ENCODE measurements around the gene INPP5A. TPM values are rescaled to one million over a fixed set of nuclear protein-coding genes. Genes with fewer than 3 reads are reported as not detected.

INPP5A gene
- total and polyA plus RNA-seq, 2 donors (not counting 1 experiment from before 2014, with no cell fraction given), result 9.3 to 87.8 TPM

- DNase-seq (no peak), ATAC-seq (ENCODE audit: low read depth) (no peak)
- H3K36me3 ChIP-seq (replicated peaks in 1 of 2; ENCODE audit: control extremely low read depth in 1 of 2, control insufficient read depth in 1 of 2, extremely low read depth in 1 of 2, insufficient read depth in 2 of 2, low read length in 1 of 2), result peaks cover 0 to 24% of the 10 kb centered on the region in 2 experiments
- Mint-ChIP-seq H3K9me3 (ENCODE audit: insufficient read depth) (no peaks in the 10 kb centered on the region), H3K27ac (no peak overlapping the region), H3K27me3 (peaks cover 12% of the 10 kb centered on the region), H3K4me1 (peaks cover 9% of the 10 kb centered on the region), H3K4me3 (no peak overlapping the region)
- H3K79me2 ChIP-seq (ENCODE audit: control insufficient read depth, insufficient read depth, low read length), result no peaks in the 10 kb centered on the region
- CTCF ChIA-PET, result no interaction called here
- H3K9ac ChIP-seq (ENCODE audit: low read length), result no peak overlapping the region
- POLR2A ChIA-PET, result no interaction called here
- no peak overlapping the region for H2AFZ ChIP-seq (ENCODE audit: insufficient read depth, low read depth, low read length, poor library complexity, severe bottlenecking)
- intact Hi-C loops (cut with micrococcal nuclease), result no loop called here
- WGBS (ENCODE audit: insufficient coverage), result 98% methylated on average over 20 of the region's 20 CpGs
- TF ChIP-seq EZH2 (IDR thresholded peaks at IDR 0.05; ENCODE audit: borderline replicate concordance, insufficient read depth, low read depth, low read length, poor library complexity, severe bottlenecking), result no peak
- TF ChIP-seq, protein P1, sequence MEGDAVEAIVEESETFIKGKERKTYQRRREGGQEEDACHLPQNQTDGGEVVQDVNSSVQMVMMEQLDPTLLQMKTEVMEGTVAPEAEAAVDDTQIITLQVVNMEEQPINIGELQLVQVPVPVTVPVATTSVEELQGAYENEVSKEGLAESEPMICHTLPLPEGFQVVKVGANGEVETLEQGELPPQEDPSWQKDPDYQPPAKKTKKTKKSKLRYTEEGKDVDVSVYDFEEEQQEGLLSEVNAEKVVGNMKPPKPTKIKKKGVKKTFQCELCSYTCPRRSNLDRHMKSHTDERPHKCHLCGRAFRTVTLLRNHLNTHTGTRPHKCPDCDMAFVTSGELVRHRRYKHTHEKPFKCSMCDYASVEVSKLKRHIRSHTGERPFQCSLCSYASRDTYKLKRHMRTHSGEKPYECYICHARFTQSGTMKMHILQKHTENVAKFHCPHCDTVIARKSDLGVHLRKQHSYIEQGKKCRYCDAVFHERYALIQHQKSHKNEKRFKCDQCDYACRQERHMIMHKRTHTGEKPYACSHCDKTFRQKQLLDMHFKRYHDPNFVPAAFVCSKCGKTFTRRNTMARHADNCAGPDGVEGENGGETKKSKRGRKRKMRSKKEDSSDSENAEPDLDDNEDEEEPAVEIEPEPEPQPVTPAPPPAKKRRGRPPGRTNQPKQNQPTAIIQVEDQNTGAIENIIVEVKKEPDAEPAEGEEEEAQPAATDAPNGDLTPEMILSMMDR (IDR thresholded peaks at IDR 0.05), result no peak
- peaks cover 0 to 33% (median 0%) of the 10 kb centered on the region in 3 donors for H3K9me3 ChIP-seq (ENCODE audit: control extremely low read depth in 1 of 3, control insufficient read depth in 2 of 3, insufficient read depth in 1 of 3, low read length in 2 of 3)
- no peak overlapping the region for H3K4me2 ChIP-seq (replicated peaks; ENCODE audit: low read depth, low read length, poor library complexity, severe bottlenecking)
- H3K4me1 ChIP-seq (ENCODE audit: control insufficient read depth in 2 of 2, insufficient read depth in 2 of 2, low read length in 2 of 2), result peaks cover 3 to 16% of the 10 kb centered on the region in 2 donors
- H3K27me3 ChIP-seq (replicated peaks in 1 of 4; ENCODE audit: control extremely low read depth in 1 of 4, control insufficient read depth in 3 of 4, insufficient read depth in 4 of 4, low read length in 3 of 4), result peaks cover 0 to 13% (median 3%) of the 10 kb centered on the region in 4 experiments
- H4K20me1 ChIP-seq (ENCODE audit: control insufficient read depth, insufficient read depth, low read length, poor library complexity, severe bottlenecking), result peaks cover 11% of the 10 kb centered on the region
- H3K27ac ChIP-seq (ENCODE audit: low read length in 2 of 2), result no peak overlapping the region
- no peak overlapping the region for H3K4me3 ChIP-seq (ENCODE audit: control extremely low read depth in 1 of 5, extremely low read depth in 1 of 5, insufficient read depth in 1 of 5, low read depth in 2 of 5, low read length in 4 of 5)
These were observed 244.0 kb downstream of the INPP5A start for GRCh38 chr10:132781556-132781955.

- 93% methylated on average over 24 of the region's 30 CpGs for WGBS (ENCODE audit: insufficient coverage)
These were observed 245.8 kb downstream of the INPP5A start for GRCh38 chr10:132783165-132783939.

More at GRCh38 chr10:132783165-132783939, 245.8 kb downstream of the INPP5A start:
- DNase-seq, result no peak
- peaks cover 0 to 15% of the 10 kb centered on the region in 2 experiments for H3K36me3 ChIP-seq (replicated peaks in 1 of 2; ENCODE audit: control extremely low read depth in 1 of 2, control insufficient read depth in 1 of 2, extremely low read depth in 1 of 2, insufficient read depth in 2 of 2, low read length in 1 of 2)
- no peak overlapping the region for H3K27ac ChIP-seq (ENCODE audit: low read length in 2 of 2)
- H3K27me3 ChIP-seq (replicated peaks in 1 of 4; ENCODE audit: control extremely low read depth in 1 of 4, control insufficient read depth in 3 of 4, insufficient read depth in 4 of 4, low read length in 3 of 4), result peaks cover 0 to 21% (median 3%) of the 10 kb centered on the region in 4 experiments
- intact Hi-C loops (cut with micrococcal nuclease), result no loop called here
- peaks cover 6% of the 10 kb centered on the region for H4K20me1 ChIP-seq (ENCODE audit: control insufficient read depth, insufficient read depth, low read length, poor library complexity, severe bottlenecking)
- no peak overlapping the region for H3K9ac ChIP-seq (ENCODE audit: low read length)
- no peak overlapping the region for H3K27ac Mint-ChIP-seq
- no peaks in the 10 kb centered on the region for H3K79me2 ChIP-seq (ENCODE audit: control insufficient read depth, insufficient read depth, low read length)
- peaks cover 12% of the 10 kb centered on the region for H3K27me3 Mint-ChIP-seq
- CTCF ChIA-PET, result no interaction called here
- H2AFZ ChIP-seq (ENCODE audit: insufficient read depth, low read depth, low read length, poor library complexity, severe bottlenecking), result no peak overlapping the region
- H3K9me3 Mint-ChIP-seq (ENCODE audit: insufficient read depth), result no peaks in the 10 kb centered on the region
- peak overlapping the region; percentile 59 for H3K4me3 Mint-ChIP-seq
- POLR2A ChIA-PET, result no interaction called here
- peaks cover 9% of the 10 kb centered on the region for H3K4me1 Mint-ChIP-seq
- no peak for ATAC-seq (ENCODE audit: low read depth)
- H3K9me3 ChIP-seq (ENCODE audit: control extremely low read depth in 1 of 3, control insufficient read depth in 2 of 3, insufficient read depth in 1 of 3, low read length in 2 of 3), result peaks cover 0 to 33% (median 0%) of the 10 kb centered on the region in 3 donors
- TF ChIP-seq, protein P1 (IDR thresholded peaks at IDR 0.05), result no peak
- no peak for TF ChIP-seq EZH2 (IDR thresholded peaks at IDR 0.05; ENCODE audit: borderline replicate concordance, insufficient read depth, low read depth, low read length, poor library complexity, severe bottlenecking)
- H3K4me3 ChIP-seq (ENCODE audit: control extremely low read depth in 1 of 5, extremely low read depth in 1 of 5, insufficient read depth in 1 of 5, low read depth in 2 of 5, low read length in 4 of 5), result no peak overlapping the region
- H3K4me1 ChIP-seq (ENCODE audit: control insufficient read depth in 2 of 2, insufficient read depth in 2 of 2, low read length in 2 of 2), result peaks cover 3 to 25% of the 10 kb centered on the region in 2 donors
- no peak overlapping the region for H3K4me2 ChIP-seq (replicated peaks; ENCODE audit: low read depth, low read length, poor library complexity, severe bottlenecking)
